Lower leg skin (tissue), 3 donors: Measurements from ENCODE around the gene HMOX1.

Experiments used
- POLR2A ChIP-seq, 2 donors: fragments of 450-650 bp; IDR thresholded peaks; one replicate each; pipeline ENCODE4 v1.6.1; 2016 to 2017; ENCODE audit warnings: antibody characterized with exemption in 2 of 2, mild to moderate bottlenecking in 1 of 2, moderate library complexity in 1 of 2
- TF ChIP-seq, protein P1 (sequence below), 3 donors: fragments of 450-650 bp; IDR thresholded peaks; one replicate each; pipeline ENCODE4 v1.5.1; 2016; ENCODE audit warnings: antibody characterized with exemption in 3 of 3, mild to moderate bottlenecking in 3 of 3, moderate library complexity in 2 of 3

DNA sequence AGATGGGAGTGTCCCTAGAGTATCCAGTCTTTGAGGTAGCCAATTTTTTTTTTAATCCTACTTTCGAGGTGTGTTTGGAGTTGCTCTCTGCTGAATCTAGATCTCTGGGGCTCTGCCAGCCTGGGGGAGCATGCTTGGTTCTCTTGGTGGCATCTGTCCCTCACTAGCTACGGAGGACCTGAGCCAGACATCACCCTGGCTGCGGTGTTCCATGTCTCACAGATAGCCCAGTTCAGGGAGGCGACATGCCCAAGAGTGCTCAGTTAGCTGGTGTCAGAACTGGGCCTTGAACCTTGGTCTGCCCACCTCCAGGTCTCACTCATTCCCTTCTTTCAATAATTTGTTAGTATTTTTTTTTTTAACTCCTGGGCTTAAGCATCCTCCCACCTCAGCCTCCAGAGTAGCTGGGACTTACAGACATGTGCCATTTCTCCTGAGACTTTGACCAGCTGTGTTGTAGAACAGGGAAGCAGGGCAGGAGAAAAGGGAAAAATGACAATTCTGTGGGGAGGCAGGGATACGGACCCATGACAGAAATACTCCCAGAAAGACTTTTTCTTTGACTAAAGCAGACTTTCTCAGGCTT is 621 bp downstream of the HMOX1 start:
- TF ChIP-seq, protein P1, sequence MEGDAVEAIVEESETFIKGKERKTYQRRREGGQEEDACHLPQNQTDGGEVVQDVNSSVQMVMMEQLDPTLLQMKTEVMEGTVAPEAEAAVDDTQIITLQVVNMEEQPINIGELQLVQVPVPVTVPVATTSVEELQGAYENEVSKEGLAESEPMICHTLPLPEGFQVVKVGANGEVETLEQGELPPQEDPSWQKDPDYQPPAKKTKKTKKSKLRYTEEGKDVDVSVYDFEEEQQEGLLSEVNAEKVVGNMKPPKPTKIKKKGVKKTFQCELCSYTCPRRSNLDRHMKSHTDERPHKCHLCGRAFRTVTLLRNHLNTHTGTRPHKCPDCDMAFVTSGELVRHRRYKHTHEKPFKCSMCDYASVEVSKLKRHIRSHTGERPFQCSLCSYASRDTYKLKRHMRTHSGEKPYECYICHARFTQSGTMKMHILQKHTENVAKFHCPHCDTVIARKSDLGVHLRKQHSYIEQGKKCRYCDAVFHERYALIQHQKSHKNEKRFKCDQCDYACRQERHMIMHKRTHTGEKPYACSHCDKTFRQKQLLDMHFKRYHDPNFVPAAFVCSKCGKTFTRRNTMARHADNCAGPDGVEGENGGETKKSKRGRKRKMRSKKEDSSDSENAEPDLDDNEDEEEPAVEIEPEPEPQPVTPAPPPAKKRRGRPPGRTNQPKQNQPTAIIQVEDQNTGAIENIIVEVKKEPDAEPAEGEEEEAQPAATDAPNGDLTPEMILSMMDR (IDR thresholded peaks at IDR 0.05), result no peak
- no peak for TF ChIP-seq POLR2A (IDR thresholded peaks at IDR 0.05)
